Epidermal melanocyte (primary cell): ENCODE data around the gene ATP2C1.
"Not testable (repeated sequence)": the region's sequence is repeated elsewhere in the genome, so short reads cannot be mapped to it uniquely, and the experiment has no call there.

Source experiments
- DNase-seq: peaks from one replicate; pipeline ENCODE4 v3.0.0; 2011; ENCODE audit warnings: low spot score; ENCODE audit not compliant: insufficient read length

ATP2C1 gene

GRCh38 chr3:130935761-130936492 is 42.0 kb downstream of the ATP2C1 start:
- DNase-seq = no peak

- no peak for DNase-seq
These were observed 45.9 kb downstream of the ATP2C1 start for GRCh38 chr3:130939753-130940152.

DNA sequence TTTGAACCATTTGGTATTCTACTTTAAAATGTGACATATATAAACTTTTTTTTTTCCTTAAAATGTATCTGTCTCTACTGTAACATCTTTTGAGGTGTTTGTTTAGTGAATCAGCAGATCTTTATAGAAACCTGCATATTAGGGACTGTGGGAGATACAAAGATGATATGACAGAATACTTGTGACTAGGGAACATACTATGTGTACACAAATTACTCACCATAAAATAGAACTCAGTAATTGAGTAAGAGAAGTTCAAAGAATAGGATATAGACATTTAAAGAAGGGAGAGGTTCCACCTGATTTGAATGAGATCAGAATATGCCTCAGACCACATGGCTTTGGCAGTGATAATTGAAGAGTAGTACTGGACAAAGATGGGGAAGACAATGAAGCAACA is 47.9 kb downstream of the ATP2C1 start:
- no peak for DNase-seq

- no peak for DNase-seq
These were observed 53.0 kb downstream of the ATP2C1 start for GRCh38 chr3:130946882-130947281.

- no peak for DNase-seq
These were observed 54.3 kb downstream of the ATP2C1 start for GRCh38 chr3:130948001-130948773.

GRCh38 chr3:130948929-130949328 is 55.0 kb downstream of the ATP2C1 start:
- no peak for DNase-seq

GRCh38 chr3:130950124-130950523 is 56.2 kb downstream of the ATP2C1 start:
- no peak for DNase-seq

DNA sequence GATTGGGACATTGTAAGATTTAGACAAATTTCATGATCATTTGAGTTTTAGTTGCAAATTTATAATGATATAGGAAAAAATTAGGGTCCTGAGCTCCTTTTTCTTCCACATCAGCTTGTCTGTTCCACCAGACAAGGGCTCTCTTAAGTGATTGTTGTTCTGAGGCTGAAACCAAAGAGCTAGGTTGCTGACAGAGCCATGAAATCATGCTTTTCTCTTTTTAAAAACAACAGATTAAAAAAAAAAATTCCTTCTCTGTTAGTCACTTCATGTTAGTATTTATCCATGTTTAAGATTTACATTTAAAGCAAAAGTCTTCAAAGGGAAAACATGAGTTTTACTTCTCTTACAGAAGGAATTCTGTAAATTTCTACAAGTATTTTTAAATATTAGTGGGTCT is 56.8 kb downstream of the ATP2C1 start:
- no peak for DNase-seq

DNA sequence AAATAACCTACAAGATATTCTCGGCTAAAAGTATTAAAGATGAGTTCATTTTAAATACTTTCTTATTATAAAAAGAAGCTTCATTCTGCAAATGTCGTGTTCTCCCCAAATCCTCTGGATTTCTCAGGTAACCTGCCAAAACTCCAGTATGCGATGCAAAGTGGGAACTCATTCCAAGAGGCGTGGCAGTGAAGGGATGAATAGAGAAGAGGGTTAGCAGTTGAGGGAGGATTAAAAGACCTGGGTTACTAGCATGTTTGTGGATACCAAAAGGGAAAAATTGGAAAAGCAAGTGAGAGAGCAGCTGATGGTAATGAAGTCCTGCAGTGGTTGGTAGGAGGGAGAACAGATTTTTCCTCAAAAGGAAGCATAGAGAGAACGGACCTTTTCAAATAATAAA is 61.6 kb downstream of the ATP2C1 start:
- no peak for DNase-seq

DNA sequence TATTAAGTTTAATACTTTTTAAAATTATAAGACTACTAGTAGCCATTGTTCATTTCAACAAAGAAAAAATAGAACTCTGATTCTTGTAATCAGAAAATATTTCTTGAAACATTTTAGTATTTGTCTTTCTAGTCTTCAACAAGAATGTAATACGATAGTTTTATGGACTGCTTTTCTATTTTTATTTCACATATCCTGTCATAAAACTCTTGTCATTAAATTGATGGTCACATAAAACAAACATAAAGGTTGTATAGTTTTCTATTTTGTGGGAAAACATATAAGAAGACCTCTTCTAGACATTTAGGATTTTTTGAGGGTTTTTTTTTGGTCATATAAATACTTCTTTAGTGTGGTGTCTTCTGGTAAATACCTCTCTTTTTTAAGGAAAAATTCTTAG is 62.4 kb downstream of the ATP2C1 start:
- no peak for DNase-seq

DNA sequence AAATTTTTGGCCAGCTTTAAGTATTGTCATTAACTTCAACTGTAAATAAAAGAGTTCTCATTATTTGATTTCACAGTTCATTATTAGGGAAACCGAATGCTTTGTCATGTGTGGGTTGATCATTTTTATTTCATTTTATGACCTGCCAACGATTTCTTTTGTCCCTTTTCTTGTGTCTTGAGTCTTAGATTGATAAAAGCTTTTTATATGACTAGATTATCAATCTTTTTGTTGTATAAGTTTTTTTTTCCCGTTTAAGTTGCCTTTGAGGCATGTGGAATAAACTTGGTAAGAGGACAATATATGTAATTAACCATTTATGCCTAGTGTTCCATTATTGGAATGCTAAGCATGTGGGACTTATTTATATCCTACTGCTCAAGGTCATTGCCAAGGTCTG is 62.8 kb downstream of the ATP2C1 start:
- DNase-seq = no peak

DNA sequence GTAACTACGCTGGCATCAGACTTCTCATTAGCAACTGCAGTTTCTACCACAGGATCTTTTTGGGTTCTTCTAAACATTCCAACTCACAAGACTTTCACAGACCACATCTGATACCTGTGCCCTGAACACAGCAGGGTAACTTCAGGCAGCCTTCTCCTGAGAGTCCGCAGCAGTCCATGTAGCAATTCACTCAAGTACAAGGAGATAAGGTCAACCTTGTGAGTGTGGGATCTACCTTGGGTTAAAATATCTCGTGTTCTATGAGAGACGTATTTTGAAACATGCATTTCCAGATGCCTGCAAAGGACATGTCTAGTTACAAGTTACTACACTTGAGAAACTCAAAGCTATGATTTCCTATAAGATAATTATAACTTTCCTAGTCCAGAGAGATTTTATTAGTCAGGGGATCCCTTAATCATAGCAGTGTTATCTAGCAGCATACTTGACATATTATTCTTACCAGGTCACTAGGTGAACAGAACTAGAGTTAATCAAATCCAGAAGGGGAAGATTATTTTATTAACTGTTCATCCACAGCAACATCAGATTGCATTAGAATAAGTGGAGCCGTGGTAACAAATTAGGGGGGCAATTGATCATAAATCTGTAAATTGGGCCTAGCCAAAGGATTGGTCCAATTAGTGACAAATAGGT is 66.4 kb downstream of the ATP2C1 start:
- no peak for DNase-seq

GRCh38 chr3:130961458-130961857 is 67.6 kb downstream of the ATP2C1 start:
- no peak for DNase-seq

DNA sequence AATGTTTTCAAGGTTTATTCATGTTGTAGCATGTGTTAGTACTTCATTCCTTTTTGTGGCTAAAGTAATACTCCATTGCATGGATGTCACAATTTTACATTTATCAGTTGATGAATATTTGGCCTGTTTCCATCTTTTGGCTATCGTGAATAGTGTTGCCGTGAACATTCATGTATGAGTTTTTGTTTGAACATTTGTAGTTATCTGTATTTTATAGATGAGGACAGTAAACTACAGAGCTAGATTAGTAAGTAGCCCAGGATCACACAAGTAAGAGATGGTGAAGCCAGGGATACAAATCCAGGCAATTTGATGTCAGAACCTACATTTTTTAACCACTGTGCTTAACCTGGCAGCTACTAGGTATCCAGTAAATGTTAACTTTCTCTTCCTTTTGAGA is 69.6 kb downstream of the ATP2C1 start:
- no peak for DNase-seq

GRCh38 chr3:130963878-130964277 is 70.0 kb downstream of the ATP2C1 start:
- no peak for DNase-seq

DNA sequence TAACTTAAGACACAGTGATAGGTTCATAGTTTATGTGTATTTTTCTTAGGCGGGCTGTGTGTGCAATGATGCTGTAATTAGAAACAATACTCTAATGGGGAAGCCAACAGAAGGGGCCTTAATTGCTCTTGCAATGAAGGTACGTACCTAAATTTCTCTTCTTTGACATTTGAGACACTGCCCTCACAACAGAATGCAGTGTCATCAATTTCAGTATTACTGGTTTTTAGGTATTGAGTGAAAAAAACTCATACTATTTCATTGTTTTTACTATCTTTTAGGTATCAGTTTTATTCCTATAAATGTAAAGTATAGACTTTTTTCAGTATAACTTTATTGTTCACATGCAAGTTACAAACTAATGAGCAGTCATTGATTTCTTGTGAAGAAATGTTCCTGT is 73.4 kb downstream of the ATP2C1 start:
- no peak for DNase-seq

GRCh38 chr3:130968221-130968620 is 74.3 kb downstream of the ATP2C1 start:
- no peak for DNase-seq

DNA sequence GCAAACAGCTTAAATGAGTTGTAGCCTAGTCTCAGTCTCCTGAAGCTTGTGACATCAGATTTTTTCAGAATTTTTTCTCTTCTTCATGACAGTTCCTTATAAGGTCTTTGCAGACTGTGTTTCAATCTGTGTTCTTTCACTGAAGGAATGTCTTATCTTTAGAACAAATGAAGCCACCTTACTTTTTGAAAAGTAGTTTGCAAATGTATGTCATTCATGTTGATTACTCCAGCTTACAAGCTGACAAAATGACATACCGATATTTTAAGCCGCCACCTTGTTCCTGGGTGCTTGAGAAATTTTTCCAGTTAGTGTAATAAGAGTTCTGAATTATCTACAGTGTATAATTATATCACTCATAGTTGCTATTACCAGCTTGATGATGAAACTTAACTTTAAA is 75.7 kb downstream of the ATP2C1 start:
- DNase-seq = no peak

DNA sequence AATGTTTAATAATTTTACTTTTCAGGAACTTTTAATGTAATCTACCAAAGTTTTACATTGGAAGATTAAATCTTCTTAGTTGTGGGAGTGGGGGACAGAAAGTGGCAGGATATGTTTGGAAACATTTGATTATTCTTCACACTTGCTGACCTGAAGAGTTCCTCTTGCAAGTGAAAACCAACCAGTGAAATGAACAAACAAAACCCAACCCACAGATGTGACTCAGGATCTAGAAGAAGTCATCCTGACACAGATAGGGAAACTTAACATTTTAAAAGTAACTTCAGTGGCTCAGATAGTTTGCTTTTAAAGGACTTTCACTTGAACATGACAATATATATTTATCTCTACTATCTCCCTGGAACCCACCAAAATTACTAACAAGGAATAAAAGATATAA is 77.3 kb downstream of the ATP2C1 start:
- DNase-seq = no peak

DNA sequence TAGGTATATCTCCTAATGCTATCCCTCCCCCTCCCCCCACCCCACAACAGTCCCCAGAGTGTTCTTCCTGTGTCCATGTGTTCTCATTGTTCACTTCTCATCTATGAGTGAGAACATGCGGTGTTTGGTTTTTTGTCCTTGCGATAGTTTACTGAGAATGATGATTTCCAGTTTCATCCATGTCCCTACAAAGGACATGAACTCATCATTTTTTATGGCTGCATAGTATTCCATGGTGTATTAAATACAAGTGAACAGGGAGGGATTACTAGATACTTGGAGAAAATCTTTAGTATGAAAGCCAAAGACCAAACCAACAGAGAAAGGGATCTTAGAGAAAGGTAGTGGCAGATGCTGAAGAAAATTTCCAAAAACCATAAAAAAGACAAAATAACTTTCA is 78.7 kb downstream of the ATP2C1 start:
- DNase-seq = not testable (repeated sequence)

DNA sequence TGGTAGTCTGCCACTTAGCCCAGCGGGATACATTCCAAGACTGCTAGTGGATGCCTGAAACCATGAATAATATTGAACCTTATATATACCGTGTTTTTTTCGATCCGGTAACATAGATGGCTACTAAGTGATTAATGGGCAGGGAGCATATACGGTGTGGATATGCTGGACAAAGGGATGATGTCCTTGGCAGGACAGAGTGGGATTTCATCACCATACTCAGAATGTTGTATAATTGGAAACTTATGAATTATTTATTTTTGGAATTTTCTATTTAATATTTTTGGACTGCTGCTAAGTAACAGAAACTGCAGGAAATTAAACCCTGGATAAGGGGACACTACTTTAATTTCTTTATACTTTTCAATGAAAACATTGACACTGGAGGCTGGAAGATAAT is 79.5 kb downstream of the ATP2C1 start:
- DNase-seq = no peak

DNA sequence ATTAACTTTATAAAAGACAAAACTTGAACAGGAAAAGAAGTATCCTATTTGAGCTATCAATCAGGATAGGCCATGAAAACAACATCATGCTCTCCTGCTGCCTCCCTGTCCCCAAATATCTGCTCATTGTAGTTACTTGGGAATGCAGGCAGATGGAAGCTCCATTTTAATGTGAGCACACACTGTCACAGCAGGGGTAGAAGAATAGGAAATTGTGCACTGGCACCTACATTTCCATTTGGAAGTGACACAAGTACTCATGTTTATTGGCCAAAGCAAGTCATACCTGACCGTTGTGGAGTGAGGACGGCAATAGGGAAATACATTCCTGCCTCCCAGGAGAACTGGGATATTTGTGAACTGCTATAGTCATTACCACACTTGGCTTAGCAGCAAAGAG is 80.3 kb downstream of the ATP2C1 start:
- no peak for DNase-seq

DNA sequence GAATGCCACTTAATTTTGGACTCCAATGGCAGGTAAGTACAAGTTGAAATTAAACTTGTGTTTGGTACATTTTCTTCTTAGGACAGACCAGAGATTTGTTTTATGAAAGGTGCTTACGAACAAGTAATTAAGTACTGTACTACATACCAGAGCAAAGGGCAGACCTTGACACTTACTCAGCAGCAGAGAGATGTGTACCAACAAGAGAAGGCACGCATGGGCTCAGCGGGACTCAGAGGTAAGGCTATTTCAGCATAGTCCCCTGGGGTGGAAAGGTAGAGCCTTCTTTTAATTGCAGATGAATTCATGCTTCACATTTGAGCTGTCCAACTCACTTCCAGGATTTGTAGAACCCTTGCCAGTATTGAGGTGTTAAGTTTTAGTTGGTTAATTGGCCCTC is 81.4 kb downstream of the ATP2C1 start:
- DNase-seq = no peak
